Measurements from ENCODE around the gene EMC10. TPM values are rescaled to one million over a fixed set of nuclear protein-coding genes. Genes with fewer than 3 reads are reported as not detected.

The EMC10 gene
- total and polyA plus RNA-seq, 4 donors, result 62.2 to 165 (median 137) TPM

GRCh38 chr19:50531171-50531612 is 54.9 kb downstream of the EMC10 start:
- Histone ChIP-seq H3K27ac (ENCODE audit: low read depth in 1 of 2, low read length in 1 of 2) (no peak overlapping the region), H3K4me3 (no peak overlapping the region), H3K27me3 (ENCODE audit: control insufficient read depth in 3 of 3, insufficient read depth in 3 of 3, low read length in 2 of 3) (no peaks in the 10 kb centered on the region), H3K9me3 (ENCODE audit: control insufficient read depth in 4 of 4, insufficient read depth in 3 of 4, low read length in 3 of 4) (peaks cover 0 to 12% (median 6%) of the 10 kb centered on the region in 4 donors), H3K9ac (ENCODE audit: insufficient read depth in 1 of 2, low read length in 2 of 2) (no peak overlapping the region), H3K36me3 (ENCODE audit: control insufficient read depth in 4 of 4, insufficient read depth in 4 of 4, low read length in 4 of 4) (peaks cover 0 to 4% (median 1%) of the 10 kb centered on the region in 4 donors), H3K4me1 (ENCODE audit: control insufficient read depth in 5 of 5, insufficient read depth in 5 of 5, low read length in 5 of 5) (no peaks in the 10 kb centered on the region)
- 66% methylated on average over 14 of the region's 14 CpGs for WGBS, 2 donors
- ATAC-seq (ENCODE audit: insufficient read depth, low FRiP score) (no peak), DNase-seq (no peak)
- no peak for TF ChIP-seq CTCF (IDR thresholded peaks at IDR 0.05; ENCODE audit: control extremely low read depth, extremely low read depth)

- Histone ChIP-seq H3K4me1 (ENCODE audit: control insufficient read depth in 5 of 5, insufficient read depth in 5 of 5, low read length in 5 of 5) (peaks cover 0 to 1% (median 0%) of the 10 kb centered on the region in 5 donors), H3K27ac (ENCODE audit: low read depth in 1 of 2, low read length in 1 of 2) (no peak overlapping the region), H3K4me3 (no peak overlapping the region), H3K9ac (ENCODE audit: insufficient read depth in 1 of 2, low read length in 2 of 2) (no peak overlapping the region), H3K9me3 (ENCODE audit: control insufficient read depth in 4 of 4, insufficient read depth in 3 of 4, low read length in 3 of 4) (peaks cover 0 to 12% (median 6%) of the 10 kb centered on the region in 4 donors), H3K36me3 (ENCODE audit: control insufficient read depth in 4 of 4, insufficient read depth in 4 of 4, low read length in 4 of 4) (peaks cover 0 to 4% (median 1%) of the 10 kb centered on the region in 4 donors), H3K27me3 (ENCODE audit: control insufficient read depth in 3 of 3, insufficient read depth in 3 of 3, low read length in 2 of 3) (no peaks in the 10 kb centered on the region)
- TF ChIP-seq CTCF (IDR thresholded peaks at IDR 0.05; ENCODE audit: control extremely low read depth, extremely low read depth), result no peak
- ATAC-seq (ENCODE audit: insufficient read depth, low FRiP score) (no peak), DNase-seq (no peak)
- WGBS, 2 donors, result 86 to 94% methylated on average over 4 of the region's 4 CpGs
Measured at GRCh38 chr19:50532952-50533351, 56.6 kb downstream of the EMC10 start.

- no peak for TF ChIP-seq CTCF (IDR thresholded peaks at IDR 0.05; ENCODE audit: control extremely low read depth, extremely low read depth)
- WGBS, 2 donors, result 85 to 88% methylated on average over 3 of the region's 3 CpGs
- H3K9ac ChIP-seq (ENCODE audit: insufficient read depth in 1 of 2, low read length in 2 of 2), result no peak overlapping the region
- peaks cover 0 to 4% (median 1%) of the 10 kb centered on the region in 4 donors for H3K36me3 ChIP-seq (ENCODE audit: control insufficient read depth in 4 of 4, insufficient read depth in 4 of 4, low read length in 4 of 4)
- H3K27ac ChIP-seq (ENCODE audit: low read depth in 1 of 2, low read length in 1 of 2), result no peak overlapping the region
- no peak for DNase-seq
- ATAC-seq (ENCODE audit: insufficient read depth, low FRiP score), result no peak
- H3K27me3 ChIP-seq (ENCODE audit: control insufficient read depth in 3 of 3, insufficient read depth in 3 of 3, low read length in 2 of 3), result no peaks in the 10 kb centered on the region
- peaks cover 0 to 1% (median 0%) of the 10 kb centered on the region in 5 donors for H3K4me1 ChIP-seq (ENCODE audit: control insufficient read depth in 5 of 5, insufficient read depth in 5 of 5, low read length in 5 of 5)
- H3K4me3 ChIP-seq, result no peak overlapping the region
- peaks cover 0 to 12% (median 6%) of the 10 kb centered on the region in 4 donors for H3K9me3 ChIP-seq (ENCODE audit: control insufficient read depth in 4 of 4, insufficient read depth in 3 of 4, low read length in 3 of 4)
Measured at GRCh38 chr19:50534478-50534877, 58.2 kb downstream of the EMC10 start.

- H3K27me3 ChIP-seq (ENCODE audit: control insufficient read depth in 3 of 3, insufficient read depth in 3 of 3, low read length in 2 of 3), result no peaks in the 10 kb centered on the region
- no peak overlapping the region for H3K9ac ChIP-seq (ENCODE audit: insufficient read depth in 1 of 2, low read length in 2 of 2)
- DNase-seq, result no peak
- no peak overlapping the region for H3K27ac ChIP-seq (ENCODE audit: low read depth in 1 of 2, low read length in 1 of 2)
- no peak for TF ChIP-seq CTCF (IDR thresholded peaks at IDR 0.05; ENCODE audit: control extremely low read depth, extremely low read depth)
- WGBS, 2 donors, result 71 to 78% methylated on average over 11 of the region's 11 CpGs
- ATAC-seq (ENCODE audit: insufficient read depth, low FRiP score), result no peak
- peaks cover 0 to 12% (median 6%) of the 10 kb centered on the region in 4 donors for H3K9me3 ChIP-seq (ENCODE audit: control insufficient read depth in 4 of 4, insufficient read depth in 3 of 4, low read length in 3 of 4)
- peaks cover 0 to 1% (median 0%) of the 10 kb centered on the region in 5 donors for H3K4me1 ChIP-seq (ENCODE audit: control insufficient read depth in 5 of 5, insufficient read depth in 5 of 5, low read length in 5 of 5)
- peaks cover 0 to 4% (median 1%) of the 10 kb centered on the region in 4 donors for H3K36me3 ChIP-seq (ENCODE audit: control insufficient read depth in 4 of 4, insufficient read depth in 4 of 4, low read length in 4 of 4)
- no peak overlapping the region for H3K4me3 ChIP-seq
Measured at GRCh38 chr19:50535672-50536187, 59.4 kb downstream of the EMC10 start.
